ENCODE results near the gene AQP7.

DNA sequence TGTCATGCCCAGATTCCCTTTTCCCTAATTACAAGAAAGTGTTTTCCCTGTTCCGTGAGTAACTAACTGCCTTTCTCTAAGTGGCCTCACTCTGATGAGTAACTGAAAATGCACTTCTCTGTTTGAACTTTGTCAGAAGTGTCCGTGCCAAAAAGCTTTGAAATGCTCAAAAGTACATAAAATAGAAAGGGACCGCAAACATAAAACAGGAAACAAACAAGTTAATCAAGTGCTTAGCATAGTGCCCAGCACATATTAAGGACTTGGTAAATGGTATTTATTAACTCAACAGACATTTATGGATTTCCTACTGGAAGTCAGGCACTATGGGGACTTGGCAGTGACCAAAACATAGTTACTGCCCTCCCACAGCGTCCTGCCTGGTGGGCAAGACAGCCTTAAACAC is 22.8 kb upstream of the AQP7 start:
- no peak for TF ChIP-seq CTCF (IDR thresholded peaks at IDR 0.05)
- TF ChIP-seq POLR2A (IDR thresholded peaks at IDR 0.05): no peak
